CD8-positive, alpha-beta memory T cell (primary cell): ENCODE data around the gene NSG1. TPM values are rescaled to one million over a fixed set of nuclear protein-coding genes. Genes with fewer than 3 reads are reported as not detected.

Source experiments
- CTCF ChIA-PET: fragments of 350-600 bp; sonication (Branson Sonifier 250); formaldehyde crosslinking; loops from one replicate; lab custom pipeline; 2021; ENCODE audit warnings: antibody characterized with exemption; lab: Charles Lee
- POLR2A ChIA-PET: fragments of 350-600 bp; sonication (Branson Sonifier 250); formaldehyde crosslinking; loops from one replicate; lab custom pipeline; 2021; ENCODE audit warnings: antibody characterized with exemption; lab: Charles Lee
- DNase-seq, 5 donors: peaks; one replicate each; pipeline versions ENCODE4 v3.0.0 to v3.0.0-alpha.2; 2020 to 2022; ENCODE audit warnings: mixed read lengths in 1 of 5
- H3K27ac ChIP-seq: one replicate; pipeline ENCODE4 v1.7.0; 2013; ENCODE audit warnings: low read depth, mild to moderate bottlenecking, low read length, moderate library complexity
- H3K27me3 ChIP-seq: 2 replicates; pipeline ENCODE4 v1.7.0; 2013; ENCODE audit warnings: low read length, mild to moderate bottlenecking; ENCODE audit not compliant: insufficient read depth, poor library complexity, severe bottlenecking
- H3K36me3 ChIP-seq: 2 replicates; pipeline ENCODE4 v1.7.0; 2013; ENCODE audit warnings: mild to moderate bottlenecking, low read length, moderate library complexity; ENCODE audit not compliant: insufficient read depth
- H3K4me1 ChIP-seq: 2 replicates; pipeline ENCODE4 v1.7.0; 2013; ENCODE audit warnings: mild to moderate bottlenecking, low read length, moderate library complexity; ENCODE audit not compliant: insufficient read depth
- H3K4me3 ChIP-seq: 2 replicates; pipeline ENCODE4 v1.7.0; 2013; ENCODE audit warnings: mild to moderate bottlenecking, low read length
- H3K9me3 ChIP-seq: 2 replicates; pipeline ENCODE4 v1.7.0; 2013; ENCODE audit warnings: mild to moderate bottlenecking, low read length
- H3K27ac Mint-ChIP-seq, 8 donors: one replicate each; pipeline ENCODE4 v1.8.0; 2020 to 2021; ENCODE audit warnings: mixed read lengths in 8 of 8, mild to moderate bottlenecking in 6 of 8, inconsistent platforms in 3 of 8, moderate library complexity in 3 of 8
- H3K27me3 Mint-ChIP-seq, 2 donors: one replicate each; pipeline ENCODE4 v1.8.0; 2020 to 2021; ENCODE audit warnings: mixed read lengths in 2 of 2, mild to moderate bottlenecking in 1 of 2, moderate library complexity in 1 of 2
- H3K36me3 Mint-ChIP-seq, 3 donors: one replicate each; pipeline ENCODE4 v1.8.0; 2020 to 2021; ENCODE audit warnings: mixed read lengths in 3 of 3, inconsistent platforms in 1 of 3, mild to moderate bottlenecking in 1 of 3
- H3K4me1 Mint-ChIP-seq, 3 donors: one replicate each; pipeline ENCODE4 v1.8.0; 2020 to 2021; ENCODE audit warnings: mixed read lengths in 3 of 3, inconsistent platforms in 1 of 3, mild to moderate bottlenecking in 1 of 3
- H3K4me3 Mint-ChIP-seq, 7 donors: one replicate each; pipeline ENCODE4 v1.8.0; 2020 to 2021; ENCODE audit warnings: mixed read lengths in 7 of 7, mild to moderate bottlenecking in 6 of 7, moderate library complexity in 4 of 7, inconsistent platforms in 2 of 7
- H3K9me3 Mint-ChIP-seq, 5 donors: one replicate each; pipeline ENCODE4 v1.8.0; 2020 to 2022; ENCODE audit warnings: mixed read lengths in 5 of 5, mild to moderate bottlenecking in 3 of 5, moderate library complexity in 2 of 5, inconsistent platforms in 1 of 5
- polyA plus RNA-seq: library from polyadenylated mRNA; unstranded; fragments of 300-500 nt; fragmentation: Illumina TruSeq; gene quantifications from one replicate; pipeline ENCODE4 v1.2.3, GENCODE V29; 2021
- total RNA-seq, 2 experiments: library from RNA; stranded (reverse); gene quantifications; one replicate each; pipeline ENCODE4 v1.2.3, GENCODE V29; 2021

The NSG1 gene
- total and polyA plus RNA-seq, 3 experiments from 2014 or later = 15.1 to 49.8 (median 16.3) TPM

DNA sequence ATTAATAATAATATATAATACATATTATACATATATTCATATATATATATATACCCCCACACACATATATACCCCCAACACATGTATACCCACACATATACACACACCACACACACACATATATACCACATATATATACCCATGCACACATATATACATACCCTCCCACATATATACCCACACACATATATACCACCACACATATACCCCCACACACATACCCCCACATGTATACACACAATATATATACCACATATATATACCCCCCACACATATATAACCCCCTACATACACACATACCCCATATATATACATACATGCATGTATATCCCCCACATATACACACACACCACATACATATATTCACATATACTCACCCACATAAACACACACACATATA, 52.0 kb downstream of the NSG1 start:
- peak overlapping the region in 1 of 8 donors; percentile 5 for H3K27ac Mint-ChIP-seq

DNA sequence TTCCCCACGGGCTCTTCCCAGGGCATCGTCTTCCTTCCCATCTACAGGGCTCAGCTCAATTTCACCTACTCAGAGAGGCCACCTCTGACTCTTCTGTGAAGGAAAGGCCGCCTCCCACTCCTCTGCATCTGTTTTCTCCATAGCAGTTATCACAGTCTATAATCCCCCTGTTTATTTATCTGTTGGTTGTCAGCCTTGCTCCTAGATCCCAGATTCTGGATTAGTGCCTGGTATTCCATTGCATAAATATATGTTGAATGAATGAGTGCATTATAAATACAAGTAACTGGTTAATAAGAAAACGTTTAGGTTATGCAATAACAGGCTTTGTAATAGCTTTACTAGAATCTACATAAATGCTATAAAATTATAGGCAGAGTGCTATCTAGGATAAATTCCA, 52.9 kb downstream of the NSG1 start:
- no peaks in the 10 kb centered on the region for H3K4me1 ChIP-seq
- H3K27me3 ChIP-seq = no peaks in the 10 kb centered on the region
- ChIA-PET POLR2A (no interaction called here), CTCF (interaction anchor here (0.9 to 1.1 kb wide), 2 partner anchors 180 to 188 kb away, joined by 3 to 4 read pairs; no protein-coding TSS in a partner anchor)
- H3K9me3 ChIP-seq = no peaks in the 10 kb centered on the region
- no peak overlapping the region for H3K27ac ChIP-seq
- no peak overlapping the region for H3K4me3 ChIP-seq
- H3K36me3 ChIP-seq = peaks cover 8% of the 10 kb centered on the region
- Mint-ChIP-seq H3K4me1 (peaks cover 0 to 1% (median 0%) of the 10 kb centered on the region in 3 donors), H3K36me3 (peaks cover 0 to 54% (median 11%) of the 10 kb centered on the region in 3 donors), H3K9me3 (no peaks in the 10 kb centered on the region), H3K27me3 (peaks cover 0 to 1% of the 10 kb centered on the region in 2 donors), H3K27ac (peak overlapping the region in 1 of 8 donors; percentile 41), H3K4me3 (no peak overlapping the region)
- no peak for DNase-seq

More for the DNA sequence above, 52.0 kb downstream of the NSG1 start:
- Mint-ChIP-seq H3K36me3 (peaks cover 0 to 56% (median 13%) of the 10 kb centered on the region in 3 donors), H3K27me3 (no peaks in the 10 kb centered on the region), H3K9me3 (no peaks in the 10 kb centered on the region), H3K4me3 (no peak overlapping the region), H3K4me1 (peaks cover 0 to 1% (median 0%) of the 10 kb centered on the region in 3 donors)
- peaks cover 8% of the 10 kb centered on the region for H3K36me3 ChIP-seq
- CTCF ChIA-PET = no interaction called here
- H3K4me3 ChIP-seq = no peak overlapping the region
- H3K27me3 ChIP-seq = no peaks in the 10 kb centered on the region
- no peak overlapping the region for H3K27ac ChIP-seq
- no peaks in the 10 kb centered on the region for H3K4me1 ChIP-seq
- no peak for DNase-seq
- H3K9me3 ChIP-seq = no peaks in the 10 kb centered on the region
- POLR2A ChIA-PET = no interaction called here

GRCh38 chr4:4440333-4441061, 53.6 kb downstream of the NSG1 start:
- peaks cover 8% of the 10 kb centered on the region for H3K36me3 ChIP-seq
- ChIA-PET POLR2A (no interaction called here), CTCF (interaction anchor here (1.1 kb wide), 1 partner anchor 181 kb away, joined by 4 read pairs; no protein-coding TSS in a partner anchor)
- no peak for DNase-seq
- no peak overlapping the region for H3K27ac Mint-ChIP-seq
- H3K36me3 Mint-ChIP-seq = peaks cover 0 to 49% (median 11%) of the 10 kb centered on the region in 3 donors
- H3K27ac ChIP-seq = no peak overlapping the region
- H3K27me3 ChIP-seq = no peaks in the 10 kb centered on the region
- no peaks in the 10 kb centered on the region for H3K4me1 ChIP-seq
- H3K9me3 ChIP-seq = no peaks in the 10 kb centered on the region
- H3K4me1 Mint-ChIP-seq = peaks cover 0 to 1% (median 0%) of the 10 kb centered on the region in 3 donors
- H3K9me3 Mint-ChIP-seq = no peaks in the 10 kb centered on the region
- H3K27me3 Mint-ChIP-seq = peaks cover 0 to 1% of the 10 kb centered on the region in 2 donors
- H3K4me3 ChIP-seq = no peak overlapping the region
- no peak overlapping the region for H3K4me3 Mint-ChIP-seq

- Mint-ChIP-seq H3K4me1 (peaks cover 0 to 1% (median 0%) of the 10 kb centered on the region in 3 donors), H3K27ac (no peak overlapping the region), H3K36me3 (peaks cover 0 to 27% (median 6%) of the 10 kb centered on the region in 3 donors), H3K9me3 (no peaks in the 10 kb centered on the region), H3K27me3 (peaks cover 0 to 1% of the 10 kb centered on the region in 2 donors), H3K4me3 (no peak overlapping the region)
- Histone ChIP-seq H3K27me3 (no peaks in the 10 kb centered on the region), H3K27ac (no peak overlapping the region), H3K4me3 (no peak overlapping the region), H3K4me1 (no peaks in the 10 kb centered on the region), H3K9me3 (no peaks in the 10 kb centered on the region), H3K36me3 (no peaks in the 10 kb centered on the region)
- CTCF ChIA-PET = no interaction called here
- POLR2A ChIA-PET = no interaction called here
- DNase-seq = no peak
Measured at GRCh38 chr4:4443821-4444220, 56.9 kb downstream of the NSG1 start.

DNA sequence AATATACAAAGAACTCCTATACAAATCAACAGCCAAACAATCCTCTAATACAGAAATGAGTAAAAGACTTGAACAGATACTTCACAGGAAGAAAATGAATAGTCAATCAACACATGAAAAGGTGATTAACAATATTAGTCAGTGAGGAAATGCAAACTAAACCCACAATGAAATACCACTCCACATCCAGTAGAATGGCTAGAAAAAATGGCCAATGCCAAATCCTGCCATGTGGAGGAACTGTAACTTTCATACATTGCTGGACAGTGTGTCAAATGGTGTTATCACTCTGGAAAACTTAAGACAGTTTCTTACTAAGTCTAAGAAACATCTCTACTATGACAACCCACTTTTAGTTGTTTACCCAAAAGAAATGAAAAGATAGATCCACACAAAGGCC, 59.5 kb downstream of the NSG1 start:
- peaks cover 0 to 1% of the 10 kb centered on the region in 2 donors for H3K27me3 Mint-ChIP-seq
- peaks cover 0 to 1% (median 0%) of the 10 kb centered on the region in 3 donors for H3K4me1 Mint-ChIP-seq
- no peak for DNase-seq
- Histone ChIP-seq H3K36me3 (no peaks in the 10 kb centered on the region), H3K9me3 (no peaks in the 10 kb centered on the region), H3K4me1 (no peaks in the 10 kb centered on the region), H3K4me3 (no peak overlapping the region), H3K27ac (no peak overlapping the region), H3K27me3 (no peaks in the 10 kb centered on the region)
- H3K9me3 Mint-ChIP-seq = no peaks in the 10 kb centered on the region
- CTCF ChIA-PET = interaction anchor here (1.6 kb wide), 1 partner anchor 16 kb away, joined by 3 read pairs; no protein-coding TSS in a partner anchor
- H3K4me3 Mint-ChIP-seq = no peak overlapping the region
- H3K36me3 Mint-ChIP-seq = peaks cover 0 to 32% (median 12%) of the 10 kb centered on the region in 3 donors
- H3K27ac Mint-ChIP-seq = peak overlapping the region in 2 of 8 donors; percentile 9 to 26
- POLR2A ChIA-PET = no interaction called here

- CTCF ChIA-PET = no interaction called here
- H3K9me3 Mint-ChIP-seq = no peaks in the 10 kb centered on the region
Measured at GRCh38 chr4:4455210-4455865, 68.4 kb downstream of the NSG1 start.

DNA sequence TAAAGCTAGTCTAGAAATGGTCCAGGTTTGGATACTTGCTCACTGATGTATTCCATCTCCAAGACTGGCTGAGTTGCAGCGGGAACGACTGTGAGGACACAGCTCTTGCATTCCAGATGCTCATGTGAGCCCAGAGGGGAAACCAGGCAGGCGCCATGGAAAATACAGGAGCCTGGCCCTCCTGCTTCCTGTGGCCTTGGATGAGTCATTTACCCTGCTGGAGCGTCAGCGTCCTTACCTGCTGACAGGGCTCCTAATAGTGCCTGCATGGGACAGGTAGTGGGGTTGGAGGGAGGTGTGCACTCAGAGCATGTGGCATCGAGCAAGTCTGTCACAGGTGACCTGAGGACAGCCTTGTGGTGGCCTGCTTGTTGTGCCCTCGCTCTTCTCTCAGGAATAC, 69.4 kb downstream of the NSG1 start:
- H3K4me1 ChIP-seq = peaks cover 4% of the 10 kb centered on the region
- Mint-ChIP-seq H3K27ac (peak overlapping the region in 2 of 8 donors; percentile 32 to 55), H3K9me3 (no peaks in the 10 kb centered on the region), H3K36me3 (peaks cover 8 to 81% (median 19%) of the 10 kb centered on the region in 3 donors), H3K4me1 (peaks cover 14 to 21% (median 14%) of the 10 kb centered on the region in 3 donors), H3K4me3 (no peak overlapping the region), H3K27me3 (no peaks in the 10 kb centered on the region)
- H3K36me3 ChIP-seq = peaks cover 19% of the 10 kb centered on the region
- DNase-seq = no peak
- no peak overlapping the region for H3K4me3 ChIP-seq
- POLR2A ChIA-PET = no interaction called here
- H3K9me3 ChIP-seq = no peaks in the 10 kb centered on the region
- CTCF ChIA-PET = no interaction called here
- H3K27me3 ChIP-seq = no peaks in the 10 kb centered on the region
- H3K27ac ChIP-seq = no peak overlapping the region

More at GRCh38 chr4:4455210-4455865, 68.4 kb downstream of the NSG1 start:
- H3K27me3 ChIP-seq = no peaks in the 10 kb centered on the region
- Mint-ChIP-seq H3K36me3 (peaks cover 8 to 86% (median 19%) of the 10 kb centered on the region in 3 donors), H3K27ac (peak overlapping the region in 1 of 8 donors; percentile 52), H3K4me1 (peaks cover 6 to 12% (median 6%) of the 10 kb centered on the region in 3 donors), H3K4me3 (no peak overlapping the region), H3K27me3 (no peaks in the 10 kb centered on the region)
- no peaks in the 10 kb centered on the region for H3K9me3 ChIP-seq
- POLR2A ChIA-PET = no interaction called here
- H3K4me1 ChIP-seq = no peaks in the 10 kb centered on the region
- DNase-seq = no peak
- H3K36me3 ChIP-seq = peaks cover 19% of the 10 kb centered on the region
- no peak overlapping the region for H3K27ac ChIP-seq
- no peak overlapping the region for H3K4me3 ChIP-seq
